ENCODE measurements around the gene ALLC. TPM values are rescaled to one million over a fixed set of nuclear protein-coding genes. Genes with fewer than 3 reads are reported as not detected.

Gene ALLC
- total and polyA plus RNA-seq, 2 experiments from 2014 or later, result not detected

DNA sequence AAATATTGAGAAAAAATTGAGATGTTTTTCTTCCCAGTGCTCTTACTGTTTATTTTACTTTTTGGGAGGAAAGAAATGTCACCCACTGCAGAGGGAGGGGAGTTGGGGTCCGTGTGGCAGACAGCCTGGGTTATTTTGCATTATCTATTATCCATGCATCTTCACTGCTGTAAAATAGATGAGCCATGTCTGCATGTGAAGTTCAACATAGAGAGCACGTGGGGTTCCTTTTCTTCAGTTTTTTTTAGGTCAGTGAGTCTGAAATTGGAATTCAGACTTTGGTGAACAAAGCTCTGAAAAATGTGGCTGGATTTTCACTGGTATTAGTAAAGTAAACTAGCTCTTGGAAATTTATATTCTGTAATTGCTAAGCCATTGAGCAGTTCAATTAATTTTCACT, 47.8 kb downstream of the ALLC start (continued):
- TF ChIP-seq, protein P1, sequence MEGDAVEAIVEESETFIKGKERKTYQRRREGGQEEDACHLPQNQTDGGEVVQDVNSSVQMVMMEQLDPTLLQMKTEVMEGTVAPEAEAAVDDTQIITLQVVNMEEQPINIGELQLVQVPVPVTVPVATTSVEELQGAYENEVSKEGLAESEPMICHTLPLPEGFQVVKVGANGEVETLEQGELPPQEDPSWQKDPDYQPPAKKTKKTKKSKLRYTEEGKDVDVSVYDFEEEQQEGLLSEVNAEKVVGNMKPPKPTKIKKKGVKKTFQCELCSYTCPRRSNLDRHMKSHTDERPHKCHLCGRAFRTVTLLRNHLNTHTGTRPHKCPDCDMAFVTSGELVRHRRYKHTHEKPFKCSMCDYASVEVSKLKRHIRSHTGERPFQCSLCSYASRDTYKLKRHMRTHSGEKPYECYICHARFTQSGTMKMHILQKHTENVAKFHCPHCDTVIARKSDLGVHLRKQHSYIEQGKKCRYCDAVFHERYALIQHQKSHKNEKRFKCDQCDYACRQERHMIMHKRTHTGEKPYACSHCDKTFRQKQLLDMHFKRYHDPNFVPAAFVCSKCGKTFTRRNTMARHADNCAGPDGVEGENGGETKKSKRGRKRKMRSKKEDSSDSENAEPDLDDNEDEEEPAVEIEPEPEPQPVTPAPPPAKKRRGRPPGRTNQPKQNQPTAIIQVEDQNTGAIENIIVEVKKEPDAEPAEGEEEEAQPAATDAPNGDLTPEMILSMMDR (conservative IDR thresholded peaks at IDR 0.05; ENCODE audit: low read depth in 2 of 2), result no peak

DNA sequence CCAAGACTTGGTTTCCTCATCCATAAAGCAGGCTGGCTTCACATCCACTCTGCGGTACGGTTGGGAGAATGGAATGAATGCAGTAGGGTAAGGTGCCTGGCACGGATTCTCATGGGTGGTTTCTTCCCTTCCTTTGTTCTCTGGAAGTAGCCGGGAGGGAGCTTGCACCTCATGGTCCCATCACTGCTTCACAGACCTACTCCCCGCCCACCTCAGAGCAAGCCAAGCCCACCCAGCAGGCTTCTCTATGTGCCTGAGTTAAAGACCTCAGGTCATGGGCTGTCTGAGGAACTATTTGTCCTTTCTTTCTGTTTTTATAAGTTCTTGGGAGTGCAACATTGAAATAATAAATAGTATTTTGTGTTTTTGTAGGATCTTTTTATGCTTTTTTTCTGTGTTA, 48.9 kb downstream of the ALLC start:
- DNase-seq (ENCODE audit: low spot score) (peak; percentile 8), ATAC-seq (no peak; the same call in 2 of the 3 replicates)
- Histone ChIP-seq H3K27ac (ENCODE audit: low read depth) (no peak overlapping the region), H4K20me1 (replicated peaks; ENCODE audit: insufficient read depth) (no peaks in the 10 kb centered on the region), H3K9me2 (ENCODE audit: insufficient read depth) (no peaks in the 10 kb centered on the region), H3K79me2 (replicated peaks; ENCODE audit: insufficient read depth) (no peaks in the 10 kb centered on the region), H3K4me3 (no peak overlapping the region), H3K36me3 (ENCODE audit: insufficient read depth) (no peaks in the 10 kb centered on the region), H3K4me1 (ENCODE audit: insufficient read depth) (peaks cover 4% of the 10 kb centered on the region), H3F3A (replicated peaks; ENCODE audit: low read depth) (no peaks in the 10 kb centered on the region), H3K4me2 (no peak overlapping the region), H3K27me3 (ENCODE audit: insufficient read depth) (peaks cover 17% of the 10 kb centered on the region), H2AFZ (peak overlapping the region; percentile 43; the same call in 1 of the 2 replicates)
- H3K4me3 Mint-ChIP-seq, result no peak overlapping the region
- peaks cover 62% of the 10 kb centered on the region for H3K9me3 Mint-ChIP-seq
- H3K27ac Mint-ChIP-seq, result no peak overlapping the region
- peaks cover 11% of the 10 kb centered on the region for H3K27me3 Mint-ChIP-seq (ENCODE audit: insufficient read depth, low read depth, poor library complexity)
- peaks cover 6% of the 10 kb centered on the region for H3K36me3 Mint-ChIP-seq (ENCODE audit: low read depth)
- peaks cover 3% of the 10 kb centered on the region; the same call in 1 of the 3 replicates for H3K4me1 Mint-ChIP-seq
- TF ChIP-seq POLR2AphosphoS5 (IDR thresholded peaks at IDR 0.05; ENCODE audit: low read depth) (no peak), NANOG (IDR thresholded peaks at IDR 0.05; ENCODE audit: borderline replicate concordance) (no peak), EZH2 (IDR thresholded peaks at IDR 0.05; ENCODE audit: low read depth, unreplicated experiment) (no peak), JUNB (IDR thresholded peaks at IDR 0.05; ENCODE audit: unreplicated experiment) (no peak), STAT1 (IDR thresholded peaks at IDR 0.05; ENCODE audit: unreplicated experiment) (no peak), ZNF331 (CRISPR knock-in tag; IDR thresholded peaks at IDR 0.05; ENCODE audit: low read depth) (no peak)
- TF ChIP-seq, protein P2, sequence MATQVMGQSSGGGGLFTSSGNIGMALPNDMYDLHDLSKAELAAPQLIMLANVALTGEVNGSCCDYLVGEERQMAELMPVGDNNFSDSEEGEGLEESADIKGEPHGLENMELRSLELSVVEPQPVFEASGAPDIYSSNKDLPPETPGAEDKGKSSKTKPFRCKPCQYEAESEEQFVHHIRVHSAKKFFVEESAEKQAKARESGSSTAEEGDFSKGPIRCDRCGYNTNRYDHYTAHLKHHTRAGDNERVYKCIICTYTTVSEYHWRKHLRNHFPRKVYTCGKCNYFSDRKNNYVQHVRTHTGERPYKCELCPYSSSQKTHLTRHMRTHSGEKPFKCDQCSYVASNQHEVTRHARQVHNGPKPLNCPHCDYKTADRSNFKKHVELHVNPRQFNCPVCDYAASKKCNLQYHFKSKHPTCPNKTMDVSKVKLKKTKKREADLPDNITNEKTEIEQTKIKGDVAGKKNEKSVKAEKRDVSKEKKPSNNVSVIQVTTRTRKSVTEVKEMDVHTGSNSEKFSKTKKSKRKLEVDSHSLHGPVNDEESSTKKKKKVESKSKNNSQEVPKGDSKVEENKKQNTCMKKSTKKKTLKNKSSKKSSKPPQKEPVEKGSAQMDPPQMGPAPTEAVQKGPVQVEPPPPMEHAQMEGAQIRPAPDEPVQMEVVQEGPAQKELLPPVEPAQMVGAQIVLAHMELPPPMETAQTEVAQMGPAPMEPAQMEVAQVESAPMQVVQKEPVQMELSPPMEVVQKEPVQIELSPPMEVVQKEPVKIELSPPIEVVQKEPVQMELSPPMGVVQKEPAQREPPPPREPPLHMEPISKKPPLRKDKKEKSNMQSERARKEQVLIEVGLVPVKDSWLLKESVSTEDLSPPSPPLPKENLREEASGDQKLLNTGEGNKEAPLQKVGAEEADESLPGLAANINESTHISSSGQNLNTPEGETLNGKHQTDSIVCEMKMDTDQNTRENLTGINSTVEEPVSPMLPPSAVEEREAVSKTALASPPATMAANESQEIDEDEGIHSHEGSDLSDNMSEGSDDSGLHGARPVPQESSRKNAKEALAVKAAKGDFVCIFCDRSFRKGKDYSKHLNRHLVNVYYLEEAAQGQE (IDR thresholded peaks at IDR 0.05; ENCODE audit: unreplicated experiment), result no peak
- TF ChIP-seq, protein P1 (conservative IDR thresholded peaks at IDR 0.05; ENCODE audit: low read depth in 2 of 2), result no peak
- TF ChIP-seq, protein P3, sequence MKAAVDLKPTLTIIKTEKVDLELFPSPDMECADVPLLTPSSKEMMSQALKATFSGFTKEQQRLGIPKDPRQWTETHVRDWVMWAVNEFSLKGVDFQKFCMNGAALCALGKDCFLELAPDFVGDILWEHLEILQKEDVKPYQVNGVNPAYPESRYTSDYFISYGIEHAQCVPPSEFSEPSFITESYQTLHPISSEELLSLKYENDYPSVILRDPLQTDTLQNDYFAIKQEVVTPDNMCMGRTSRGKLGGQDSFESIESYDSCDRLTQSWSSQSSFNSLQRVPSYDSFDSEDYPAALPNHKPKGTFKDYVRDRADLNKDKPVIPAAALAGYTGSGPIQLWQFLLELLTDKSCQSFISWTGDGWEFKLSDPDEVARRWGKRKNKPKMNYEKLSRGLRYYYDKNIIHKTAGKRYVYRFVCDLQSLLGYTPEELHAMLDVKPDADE (IDR thresholded peaks at IDR 0.05), result no peak
- TF ChIP-seq, protein P4, sequence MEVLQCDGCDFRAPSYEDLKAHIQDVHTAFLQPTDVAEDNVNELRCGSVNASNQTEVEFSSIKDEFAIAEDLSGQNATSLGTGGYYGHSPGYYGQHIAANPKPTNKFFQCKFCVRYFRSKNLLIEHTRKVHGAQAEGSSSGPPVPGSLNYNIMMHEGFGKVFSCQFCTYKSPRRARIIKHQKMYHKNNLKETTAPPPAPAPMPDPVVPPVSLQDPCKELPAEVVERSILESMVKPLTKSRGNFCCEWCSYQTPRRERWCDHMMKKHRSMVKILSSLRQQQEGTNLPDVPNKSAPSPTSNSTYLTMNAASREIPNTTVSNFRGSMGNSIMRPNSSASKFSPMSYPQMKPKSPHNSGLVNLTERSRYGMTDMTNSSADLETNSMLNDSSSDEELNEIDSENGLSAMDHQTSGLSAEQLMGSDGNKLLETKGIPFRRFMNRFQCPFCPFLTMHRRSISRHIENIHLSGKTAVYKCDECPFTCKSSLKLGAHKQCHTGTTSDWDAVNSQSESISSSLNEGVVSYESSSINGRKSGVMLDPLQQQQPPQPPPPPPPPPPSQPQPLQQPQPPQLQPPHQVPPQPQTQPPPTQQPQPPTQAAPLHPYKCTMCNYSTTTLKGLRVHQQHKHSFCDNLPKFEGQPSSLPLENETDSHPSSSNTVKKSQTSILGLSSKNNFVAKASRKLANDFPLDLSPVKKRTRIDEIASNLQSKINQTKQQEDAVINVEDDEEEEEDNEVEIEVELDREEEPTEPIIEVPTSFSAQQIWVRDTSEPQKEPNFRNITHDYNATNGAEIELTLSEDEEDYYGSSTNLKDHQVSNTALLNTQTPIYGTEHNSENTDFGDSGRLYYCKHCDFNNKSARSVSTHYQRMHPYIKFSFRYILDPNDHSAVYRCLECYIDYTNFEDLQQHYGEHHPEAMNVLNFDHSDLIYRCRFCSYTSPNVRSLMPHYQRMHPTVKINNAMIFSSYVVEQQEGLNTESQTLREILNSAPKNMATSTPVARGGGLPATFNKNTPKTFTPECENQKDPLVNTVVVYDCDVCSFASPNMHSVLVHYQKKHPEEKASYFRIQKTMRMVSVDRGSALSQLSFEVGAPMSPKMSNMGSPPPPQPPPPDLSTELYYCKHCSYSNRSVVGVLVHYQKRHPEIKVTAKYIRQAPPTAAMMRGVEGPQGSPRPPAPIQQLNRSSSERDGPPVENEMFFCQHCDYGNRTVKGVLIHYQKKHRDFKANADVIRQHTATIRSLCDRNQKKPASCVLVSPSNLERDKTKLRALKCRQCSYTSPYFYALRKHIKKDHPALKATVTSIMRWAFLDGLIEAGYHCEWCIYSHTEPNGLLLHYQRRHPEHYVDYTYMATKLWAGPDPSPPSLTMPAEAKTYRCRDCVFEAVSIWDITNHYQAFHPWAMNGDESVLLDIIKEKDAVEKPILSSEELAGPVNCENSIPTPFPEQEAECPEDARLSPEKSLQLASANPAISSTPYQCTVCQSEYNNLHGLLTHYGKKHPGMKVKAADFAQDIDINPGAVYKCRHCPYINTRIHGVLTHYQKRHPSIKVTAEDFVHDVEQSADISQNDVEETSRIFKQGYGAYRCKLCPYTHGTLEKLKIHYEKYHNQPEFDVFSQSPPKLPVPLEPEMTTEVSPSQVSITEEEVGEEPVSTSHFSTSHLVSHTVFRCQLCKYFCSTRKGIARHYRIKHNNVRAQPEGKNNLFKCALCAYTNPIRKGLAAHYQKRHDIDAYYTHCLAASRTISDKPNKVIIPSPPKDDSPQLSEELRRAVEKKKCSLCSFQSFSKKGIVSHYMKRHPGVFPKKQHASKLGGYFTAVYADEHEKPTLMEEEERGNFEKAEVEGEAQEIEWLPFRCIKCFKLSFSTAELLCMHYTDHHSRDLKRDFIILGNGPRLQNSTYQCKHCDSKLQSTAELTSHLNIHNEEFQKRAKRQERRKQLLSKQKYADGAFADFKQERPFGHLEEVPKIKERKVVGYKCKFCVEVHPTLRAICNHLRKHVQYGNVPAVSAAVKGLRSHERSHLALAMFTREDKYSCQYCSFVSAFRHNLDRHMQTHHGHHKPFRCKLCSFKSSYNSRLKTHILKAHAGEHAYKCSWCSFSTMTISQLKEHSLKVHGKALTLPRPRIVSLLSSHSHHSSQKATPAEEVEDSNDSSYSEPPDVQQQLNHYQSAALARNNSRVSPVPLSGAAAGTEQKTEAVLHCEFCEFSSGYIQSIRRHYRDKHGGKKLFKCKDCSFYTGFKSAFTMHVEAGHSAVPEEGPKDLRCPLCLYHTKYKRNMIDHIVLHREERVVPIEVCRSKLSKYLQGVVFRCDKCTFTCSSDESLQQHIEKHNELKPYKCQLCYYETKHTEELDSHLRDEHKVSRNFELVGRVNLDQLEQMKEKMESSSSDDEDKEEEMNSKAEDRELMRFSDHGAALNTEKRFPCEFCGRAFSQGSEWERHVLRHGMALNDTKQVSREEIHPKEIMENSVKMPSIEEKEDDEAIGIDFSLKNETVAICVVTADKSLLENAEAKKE (CRISPR knock-in tag; IDR thresholded peaks at IDR 0.05), result no peak

Data from GM23338 (cell line).